ENCODE data around the gene WNT7A.

The WNT7A gene

DNA sequence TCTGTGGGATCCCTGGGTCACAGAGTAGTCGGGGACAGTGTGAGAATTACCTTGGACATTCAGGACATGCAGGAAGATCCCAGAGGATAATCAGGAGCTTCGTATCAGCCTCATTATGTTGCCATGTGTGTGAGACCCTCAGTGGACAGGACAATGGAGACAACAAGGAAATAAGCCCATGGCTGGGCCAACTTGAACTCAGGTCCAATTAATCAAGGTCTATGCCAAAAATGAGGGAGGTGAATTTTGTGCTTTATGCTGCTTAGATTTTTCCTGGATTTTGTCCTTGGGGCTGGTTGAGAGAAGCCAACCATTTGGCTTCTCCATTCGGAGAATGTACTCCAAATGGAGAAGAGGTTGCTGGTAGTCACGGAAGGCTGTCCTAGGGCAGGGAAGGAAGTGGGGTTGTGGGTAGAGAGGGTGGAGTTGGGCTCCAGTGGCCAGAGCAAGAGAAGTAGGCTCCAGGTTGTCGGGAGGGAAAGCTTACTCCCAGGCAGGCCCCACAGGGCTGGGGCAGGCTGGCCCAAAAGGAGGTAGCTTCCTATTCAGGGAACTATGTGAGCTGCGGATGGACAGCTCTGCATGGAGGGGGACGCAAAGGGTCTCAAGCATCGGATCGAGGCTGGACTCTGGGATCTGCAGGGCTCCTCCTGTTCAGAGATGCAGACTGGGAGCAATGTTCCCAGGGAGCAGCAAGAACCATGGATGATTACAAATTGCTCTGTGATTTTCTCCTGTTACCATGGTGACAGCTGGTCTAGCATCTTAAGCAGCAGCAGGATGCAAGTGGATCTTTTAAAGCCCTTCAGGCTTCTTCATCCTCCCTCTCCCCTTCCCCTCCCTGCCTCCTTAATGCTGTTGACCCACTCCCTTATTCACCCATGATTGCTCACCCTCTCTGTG lies 91.1 kb downstream of the WNT7A start:
- no peaks in the 10 kb centered on the region for H3K36me3 ChIP-seq (ENCODE audit: control insufficient read depth, insufficient read depth, low read length)
- H3K27me3 ChIP-seq (replicated peaks; ENCODE audit: control insufficient read depth, insufficient read depth, low read length), result peaks cover 1% of the 10 kb centered on the region; the same call in 1 of the 2 replicates
- TF ChIP-seq, protein P1, sequence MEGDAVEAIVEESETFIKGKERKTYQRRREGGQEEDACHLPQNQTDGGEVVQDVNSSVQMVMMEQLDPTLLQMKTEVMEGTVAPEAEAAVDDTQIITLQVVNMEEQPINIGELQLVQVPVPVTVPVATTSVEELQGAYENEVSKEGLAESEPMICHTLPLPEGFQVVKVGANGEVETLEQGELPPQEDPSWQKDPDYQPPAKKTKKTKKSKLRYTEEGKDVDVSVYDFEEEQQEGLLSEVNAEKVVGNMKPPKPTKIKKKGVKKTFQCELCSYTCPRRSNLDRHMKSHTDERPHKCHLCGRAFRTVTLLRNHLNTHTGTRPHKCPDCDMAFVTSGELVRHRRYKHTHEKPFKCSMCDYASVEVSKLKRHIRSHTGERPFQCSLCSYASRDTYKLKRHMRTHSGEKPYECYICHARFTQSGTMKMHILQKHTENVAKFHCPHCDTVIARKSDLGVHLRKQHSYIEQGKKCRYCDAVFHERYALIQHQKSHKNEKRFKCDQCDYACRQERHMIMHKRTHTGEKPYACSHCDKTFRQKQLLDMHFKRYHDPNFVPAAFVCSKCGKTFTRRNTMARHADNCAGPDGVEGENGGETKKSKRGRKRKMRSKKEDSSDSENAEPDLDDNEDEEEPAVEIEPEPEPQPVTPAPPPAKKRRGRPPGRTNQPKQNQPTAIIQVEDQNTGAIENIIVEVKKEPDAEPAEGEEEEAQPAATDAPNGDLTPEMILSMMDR (IDR thresholded peaks at IDR 0.05; ENCODE audit: insufficient read depth, low read length, poor library complexity, severe bottlenecking), result no peak
- no peak overlapping the region for H3K4me3 ChIP-seq (replicated peaks; ENCODE audit: low read depth, low read length)
- no peak for DNase-seq (ENCODE audit: extremely low read depth, insufficient read length)

DNA sequence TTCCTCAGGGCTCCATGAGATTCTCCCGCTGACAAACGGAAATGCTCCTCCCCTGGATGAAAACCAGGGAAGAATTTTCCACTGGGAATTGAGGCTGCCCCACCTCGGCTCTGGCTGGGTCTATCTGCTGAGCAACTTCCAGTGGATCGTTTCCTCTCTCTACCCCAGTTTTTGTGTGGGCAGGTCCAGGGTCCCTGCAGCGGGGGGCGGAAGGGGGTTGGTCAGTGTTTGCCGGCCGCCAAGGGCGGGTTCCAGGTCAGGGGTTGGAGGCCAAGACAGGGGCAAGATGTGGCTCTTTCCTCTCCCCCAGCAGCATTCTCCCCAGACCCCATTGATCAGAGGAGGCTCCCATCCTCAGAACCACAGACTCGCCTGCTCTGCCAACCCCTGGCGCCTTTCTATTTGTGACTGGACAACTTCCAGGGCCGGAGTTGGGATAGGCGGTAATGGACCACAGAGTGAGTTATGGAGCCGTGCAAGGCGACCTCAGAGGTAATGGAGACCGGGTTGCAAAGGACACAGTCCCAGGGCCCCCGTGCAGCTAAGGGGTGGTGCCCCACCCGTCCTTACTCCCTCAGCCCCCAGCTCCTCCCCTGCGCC lies 92.2 kb downstream of the WNT7A start:
- Histone ChIP-seq H3K36me3 (ENCODE audit: control insufficient read depth, insufficient read depth, low read length) (no peaks in the 10 kb centered on the region), H3K27me3 (replicated peaks; ENCODE audit: control insufficient read depth, insufficient read depth, low read length) (peaks cover 1% of the 10 kb centered on the region; the same call in 1 of the 2 replicates)

DNA sequence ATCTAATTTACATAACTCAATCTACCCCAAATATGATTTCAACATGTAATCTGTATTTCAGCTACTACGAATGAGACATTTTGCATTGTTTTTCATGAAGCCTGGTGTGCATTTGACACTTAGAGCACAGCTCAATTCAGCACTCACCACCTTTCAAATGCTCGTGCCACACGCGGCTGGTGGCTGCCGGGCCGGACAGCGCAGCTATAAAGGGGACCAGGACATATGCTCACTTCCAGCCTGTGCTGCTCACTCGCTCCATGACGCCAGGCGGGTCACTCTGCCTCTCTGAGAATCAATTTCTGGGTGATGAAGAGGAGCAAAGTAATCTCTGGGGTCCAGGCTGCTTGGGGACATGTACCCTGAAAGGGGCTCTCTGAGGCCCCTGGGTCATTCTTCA lies 93.1 kb downstream of the WNT7A start:
- H3K4me3 ChIP-seq (replicated peaks; ENCODE audit: low read depth, low read length), result no peak overlapping the region
- no peaks in the 10 kb centered on the region for H3K36me3 ChIP-seq (ENCODE audit: control insufficient read depth, insufficient read depth, low read length)
- DNase-seq (ENCODE audit: extremely low read depth, insufficient read length), result no peak
- TF ChIP-seq, protein P1 (IDR thresholded peaks at IDR 0.05; ENCODE audit: insufficient read depth, low read length, poor library complexity, severe bottlenecking), result no peak
- H3K27me3 ChIP-seq (replicated peaks; ENCODE audit: control insufficient read depth, insufficient read depth, low read length), result peaks cover 1% of the 10 kb centered on the region

More for the DNA sequence above, 92.2 kb downstream of the WNT7A start:
- DNase-seq (ENCODE audit: extremely low read depth, insufficient read length), result no peak
- no peak overlapping the region for H3K4me3 ChIP-seq (replicated peaks; ENCODE audit: low read depth, low read length)
- TF ChIP-seq, protein P1 (IDR thresholded peaks at IDR 0.05; ENCODE audit: insufficient read depth, low read length, poor library complexity, severe bottlenecking), result no peak

DNA sequence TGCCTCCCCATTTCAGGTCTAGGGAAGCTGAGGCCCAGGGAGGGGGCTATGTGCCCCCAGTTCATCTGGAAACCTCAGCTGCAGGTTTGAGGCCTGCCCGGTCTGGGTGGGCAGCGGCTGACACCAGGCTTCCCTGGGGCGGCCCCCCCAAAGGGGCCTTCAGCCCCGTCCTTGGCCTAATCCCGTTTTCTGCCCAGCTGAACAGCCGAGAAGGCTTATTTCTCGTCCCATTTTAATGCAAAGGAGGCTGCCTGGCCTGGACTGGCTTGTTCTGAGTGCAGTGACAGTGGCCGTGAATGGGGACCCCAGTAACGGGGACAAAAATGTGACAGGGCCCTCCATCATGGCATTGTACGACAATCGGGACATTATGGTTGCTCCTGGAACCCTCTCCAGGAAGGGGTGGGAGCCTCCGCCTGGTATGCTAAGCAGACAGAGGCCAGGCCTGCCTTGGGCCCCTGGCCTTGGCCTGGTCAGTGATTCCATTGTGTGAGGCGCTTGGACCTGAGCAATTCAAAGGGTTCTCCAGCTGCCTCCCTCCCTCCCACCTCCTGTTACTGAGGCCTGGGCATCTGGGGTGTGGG lies 93.9 kb downstream of the WNT7A start:
- Histone ChIP-seq H3K27me3 (replicated peaks; ENCODE audit: control insufficient read depth, insufficient read depth, low read length) (peaks cover 3% of the 10 kb centered on the region), H3K36me3 (ENCODE audit: control insufficient read depth, insufficient read depth, low read length) (no peaks in the 10 kb centered on the region), H3K4me3 (replicated peaks; ENCODE audit: low read depth, low read length) (no peak overlapping the region)
- no peak for DNase-seq (ENCODE audit: extremely low read depth, insufficient read length)
- TF ChIP-seq, protein P1 (IDR thresholded peaks at IDR 0.05; ENCODE audit: insufficient read depth, low read length, poor library complexity, severe bottlenecking), result no peak

DNA sequence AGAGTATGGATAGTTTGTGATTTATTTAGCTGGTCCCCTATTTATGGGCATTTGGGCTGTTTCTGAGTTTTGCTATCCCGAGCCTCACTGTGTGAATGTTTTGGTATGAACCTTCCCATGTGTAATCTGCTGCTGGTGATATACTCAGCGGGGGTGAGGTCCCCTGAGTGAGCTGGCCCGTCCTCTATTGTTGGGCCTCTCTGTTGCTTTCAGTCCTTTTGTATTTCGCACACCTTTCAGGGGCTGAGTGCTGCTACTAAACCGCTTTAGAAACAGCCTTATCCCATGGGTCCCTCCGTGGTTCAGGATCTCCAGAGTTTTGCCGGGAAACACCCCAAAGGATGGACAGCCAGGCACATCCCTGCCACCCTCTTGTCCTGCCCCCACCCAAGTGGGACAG lies 94.5 kb downstream of the WNT7A start:
- Histone ChIP-seq H3K36me3 (ENCODE audit: control insufficient read depth, insufficient read depth, low read length) (no peaks in the 10 kb centered on the region), H3K27me3 (replicated peaks; ENCODE audit: control insufficient read depth, insufficient read depth, low read length) (peaks cover 4% of the 10 kb centered on the region), H3K4me3 (replicated peaks; ENCODE audit: low read depth, low read length) (no peak overlapping the region)
- TF ChIP-seq, protein P1 (IDR thresholded peaks at IDR 0.05; ENCODE audit: insufficient read depth, low read length, poor library complexity, severe bottlenecking), result no peak
- no peak for DNase-seq (ENCODE audit: extremely low read depth, insufficient read length)

All from GM06990 (cell line).